DOHH2 (cell line): ENCODE data around the gene ETV6.

Source experiments
- H3F3A ChIP-seq: fragments of 200-600 bp; sonication (generic), shearing (Covaris generic); 2 replicates; pipeline ENCODE4 v1.6.0; 2016; ENCODE audit warnings: antibody characterized with exemption, mild to moderate bottlenecking; ENCODE audit not compliant: control insufficient read depth, insufficient read depth
- H3K27ac ChIP-seq: fragments of 200-600 bp; sonication (generic); 2 replicates; pipeline ENCODE4 v1.5.1; 2014; ENCODE audit warnings: low read depth, mild to moderate bottlenecking, low read length, moderate library complexity
- H3K27me3 ChIP-seq: fragments of 200-600 bp; sonication (generic); 2 replicates; pipeline ENCODE4 v1.6.1; 2014; ENCODE audit warnings: mild to moderate bottlenecking, low read length, mixed read lengths; ENCODE audit not compliant: control insufficient read depth
- H3K36me3 ChIP-seq: fragments of 200-600 bp; sonication (generic); 2 replicates; pipeline ENCODE4 v1.6.1; 2014; ENCODE audit warnings: mild to moderate bottlenecking, low read length, moderate library complexity, mixed read lengths; ENCODE audit not compliant: control insufficient read depth
- H3K4me1 ChIP-seq: fragments of 200-600 bp; sonication (generic); 2 replicates; pipeline ENCODE4 v1.6.1; 2014; ENCODE audit warnings: mild to moderate bottlenecking, low read length, mixed read lengths; ENCODE audit not compliant: control insufficient read depth
- H3K4me2 ChIP-seq: fragments of 200-600 bp; sonication (generic); 2 replicates; pipeline ENCODE4 v1.6.0; 2014; ENCODE audit warnings: mild to moderate bottlenecking, low read length, moderate library complexity
- H3K4me3 ChIP-seq: fragments of 200-600 bp; sonication (generic); 2 replicates; pipeline ENCODE4 v1.5.1; 2014; ENCODE audit warnings: mild to moderate bottlenecking, low read length, mixed read lengths
- H3K79me2 ChIP-seq: fragments of 200-600 bp; sonication (generic); 2 replicates; pipeline ENCODE4 v1.6.1; 2014; ENCODE audit warnings: mild to moderate bottlenecking, low read length, mixed read lengths; ENCODE audit not compliant: control insufficient read depth
- H3K9me2 ChIP-seq: fragments of 200-600 bp; sonication (generic); replicated peaks from 2 replicates; pipeline ENCODE4 v1.6.1; 2014; ENCODE audit warnings: mild to moderate bottlenecking, low read length, mixed read lengths; ENCODE audit not compliant: control insufficient read depth
- H3K9me3 ChIP-seq: fragments of 200-600 bp; sonication (generic); 2 replicates; pipeline ENCODE4 v1.6.1; 2014; ENCODE audit warnings: antibody characterized with exemption, low read length, mixed read lengths; ENCODE audit not compliant: control insufficient read depth, insufficient read depth
- H4K20me1 ChIP-seq: fragments of 200-600 bp; sonication (generic); 2 replicates; pipeline ENCODE4 v1.6.0; 2014; ENCODE audit warnings: low read depth, mild to moderate bottlenecking, antibody characterized with exemption, low read length, moderate library complexity; ENCODE audit not compliant: control insufficient read depth, insufficient read depth
- EZH2phosphoT487 ChIP-seq: fragments of 200-600 bp; sonication (generic); IDR thresholded peaks from 2 replicates; pipeline ENCODE4 v1.6.1; 2017; ENCODE audit warnings: borderline replicate concordance, mild to moderate bottlenecking, antibody characterized with exemption, low read length, moderate library complexity, mixed read lengths
- TF ChIP-seq, protein P1 (sequence below): fragments of 200-600 bp; sonication (generic); IDR thresholded peaks from one replicate; pipeline ENCODE4 v1.5.1; 2014; ENCODE audit warnings: antibody characterized with exemption, mild to moderate bottlenecking, low read depth, low read length; ENCODE audit not compliant: poor library complexity, severe bottlenecking

Gene ETV6

GRCh38 chr12:11755302-11755930 is 105.9 kb downstream of the ETV6 start:
- H3K79me2 ChIP-seq = no peaks in the 10 kb centered on the region
- no peak for TF ChIP-seq EZH2phosphoT487
- TF ChIP-seq, protein P1, sequence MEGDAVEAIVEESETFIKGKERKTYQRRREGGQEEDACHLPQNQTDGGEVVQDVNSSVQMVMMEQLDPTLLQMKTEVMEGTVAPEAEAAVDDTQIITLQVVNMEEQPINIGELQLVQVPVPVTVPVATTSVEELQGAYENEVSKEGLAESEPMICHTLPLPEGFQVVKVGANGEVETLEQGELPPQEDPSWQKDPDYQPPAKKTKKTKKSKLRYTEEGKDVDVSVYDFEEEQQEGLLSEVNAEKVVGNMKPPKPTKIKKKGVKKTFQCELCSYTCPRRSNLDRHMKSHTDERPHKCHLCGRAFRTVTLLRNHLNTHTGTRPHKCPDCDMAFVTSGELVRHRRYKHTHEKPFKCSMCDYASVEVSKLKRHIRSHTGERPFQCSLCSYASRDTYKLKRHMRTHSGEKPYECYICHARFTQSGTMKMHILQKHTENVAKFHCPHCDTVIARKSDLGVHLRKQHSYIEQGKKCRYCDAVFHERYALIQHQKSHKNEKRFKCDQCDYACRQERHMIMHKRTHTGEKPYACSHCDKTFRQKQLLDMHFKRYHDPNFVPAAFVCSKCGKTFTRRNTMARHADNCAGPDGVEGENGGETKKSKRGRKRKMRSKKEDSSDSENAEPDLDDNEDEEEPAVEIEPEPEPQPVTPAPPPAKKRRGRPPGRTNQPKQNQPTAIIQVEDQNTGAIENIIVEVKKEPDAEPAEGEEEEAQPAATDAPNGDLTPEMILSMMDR = no peak
- 0 out of 2 replicates have a peak, but pooled peaks cover 9% of the 10 kb centered on the region for H3F3A ChIP-seq
- no peak overlapping the region for H3K4me3 ChIP-seq
- no peak overlapping the region for H3K27ac ChIP-seq
- no peaks in the 10 kb centered on the region for H3K9me3 ChIP-seq
- H3K4me1 ChIP-seq = peaks cover 64% of the 10 kb centered on the region
- no peaks in the 10 kb centered on the region for H3K27me3 ChIP-seq
- H3K36me3 ChIP-seq = peaks cover 5% of the 10 kb centered on the region
- H3K9me2 ChIP-seq = no peaks in the 10 kb centered on the region
- no peaks in the 10 kb centered on the region for H4K20me1 ChIP-seq
- H3K4me2 ChIP-seq = no peak overlapping the region

GRCh38 chr12:11756022-11756421 is 106.5 kb downstream of the ETV6 start:
- Histone ChIP-seq H3K27ac (no peak overlapping the region), H3K4me3 (no peak overlapping the region), H4K20me1 (no peaks in the 10 kb centered on the region), H3K4me2 (no peak overlapping the region), H3F3A (0 out of 2 replicates have a peak, but pooled peaks cover 9% of the 10 kb centered on the region), H3K36me3 (peaks cover 5% of the 10 kb centered on the region), H3K27me3 (no peaks in the 10 kb centered on the region), H3K79me2 (no peaks in the 10 kb centered on the region), H3K9me2 (no peaks in the 10 kb centered on the region), H3K9me3 (no peaks in the 10 kb centered on the region), H3K4me1 (peaks cover 59% of the 10 kb centered on the region)
- TF ChIP-seq EZH2phosphoT487 = no peak
- TF ChIP-seq, protein P1 = no peak

DNA sequence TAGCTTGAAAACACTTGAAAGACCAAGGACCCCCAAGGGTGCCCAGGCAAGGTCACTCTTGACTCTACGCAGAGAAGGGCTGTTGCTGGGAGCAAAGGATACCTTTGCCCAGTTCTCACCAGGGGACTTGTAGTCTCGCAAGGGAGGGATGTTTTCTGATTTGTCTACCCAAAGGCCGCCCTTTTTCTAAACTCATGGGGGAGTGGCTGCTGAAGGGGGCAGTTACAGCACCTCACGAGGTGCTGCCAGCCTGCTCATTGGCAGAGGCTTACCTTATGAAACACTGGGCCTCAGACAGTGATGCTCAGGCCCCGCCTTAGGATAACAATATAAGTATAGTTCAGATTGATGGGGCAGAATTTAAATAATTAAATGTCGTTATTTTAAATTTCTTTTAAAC is 107.0 kb downstream of the ETV6 start:
- Histone ChIP-seq H3K9me3 (no peaks in the 10 kb centered on the region), H3K4me1 (peaks cover 59% of the 10 kb centered on the region), H4K20me1 (no peaks in the 10 kb centered on the region), H3K36me3 (peaks cover 2% of the 10 kb centered on the region), H3K27me3 (no peaks in the 10 kb centered on the region), H3F3A (0 out of 2 replicates have a peak, but pooled peaks cover 9% of the 10 kb centered on the region), H3K4me2 (no peak overlapping the region), H3K9me2 (no peaks in the 10 kb centered on the region), H3K4me3 (no peak overlapping the region), H3K27ac (no peak overlapping the region), H3K79me2 (no peaks in the 10 kb centered on the region)
- TF ChIP-seq EZH2phosphoT487 = no peak
- TF ChIP-seq, protein P1 = no peak

- Histone ChIP-seq H4K20me1 (no peaks in the 10 kb centered on the region), H3K27ac (no peak overlapping the region), H3K9me3 (no peaks in the 10 kb centered on the region), H3K79me2 (no peaks in the 10 kb centered on the region), H3F3A (0 out of 2 replicates have a peak, but pooled peaks cover 9% of the 10 kb centered on the region), H3K27me3 (no peaks in the 10 kb centered on the region), H3K4me3 (no peak overlapping the region), H3K36me3 (peaks cover 2% of the 10 kb centered on the region), H3K4me1 (peaks cover 59% of the 10 kb centered on the region), H3K9me2 (no peaks in the 10 kb centered on the region), H3K4me2 (no peak overlapping the region)
- TF ChIP-seq EZH2phosphoT487 = no peak
- TF ChIP-seq, protein P1 = no peak
These were observed 107.6 kb downstream of the ETV6 start for GRCh38 chr12:11757095-11757494.
